ENCODE measurements around the gene TLX2.

DNA sequence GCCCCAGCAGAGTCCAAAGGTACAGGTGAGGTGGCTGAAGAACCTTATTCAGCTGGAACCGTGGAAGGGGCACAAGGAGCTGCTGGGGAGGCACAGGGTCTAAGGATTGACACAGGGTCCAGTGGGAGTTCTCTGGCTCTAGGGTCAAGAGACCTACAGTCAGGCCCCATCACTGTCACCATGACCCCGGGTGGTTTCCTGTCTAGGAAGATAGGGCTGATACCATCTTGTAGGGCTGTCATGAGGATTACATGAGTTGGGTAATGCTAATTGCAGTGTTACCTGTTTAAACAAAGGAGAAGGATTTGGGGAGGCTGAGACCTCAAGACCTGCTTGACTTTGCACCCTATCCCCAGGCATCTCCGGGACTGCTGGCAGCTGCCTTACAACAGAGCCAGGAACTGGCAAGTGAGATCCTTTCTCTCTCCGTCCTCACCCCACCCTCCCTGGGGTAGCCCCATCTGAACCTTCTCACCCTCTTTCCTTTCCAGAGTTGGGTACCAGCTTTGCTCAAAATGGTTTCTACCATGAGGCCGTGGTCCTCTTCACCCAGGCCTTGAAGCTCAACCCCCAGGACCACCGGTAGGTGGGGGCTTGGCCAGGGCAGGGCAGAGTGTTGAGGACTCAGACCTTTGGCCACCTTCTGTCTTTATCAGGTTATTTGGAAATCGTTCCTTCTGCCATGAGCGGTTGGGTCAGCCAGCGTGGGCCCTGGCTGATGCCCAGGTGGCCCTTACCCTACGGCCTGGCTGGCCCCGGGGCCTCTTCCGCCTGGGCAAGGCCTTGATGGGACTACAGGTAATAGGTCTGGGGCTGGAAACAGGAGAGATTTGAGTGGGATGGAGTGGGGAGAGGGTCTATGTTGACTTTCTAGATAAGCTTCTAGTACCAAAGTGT, 22.4 kb upstream of the TLX2 start:
- no peak for TF ChIP-seq POLR2A (IDR thresholded peaks at IDR 0.05)
- TF ChIP-seq, protein P1, sequence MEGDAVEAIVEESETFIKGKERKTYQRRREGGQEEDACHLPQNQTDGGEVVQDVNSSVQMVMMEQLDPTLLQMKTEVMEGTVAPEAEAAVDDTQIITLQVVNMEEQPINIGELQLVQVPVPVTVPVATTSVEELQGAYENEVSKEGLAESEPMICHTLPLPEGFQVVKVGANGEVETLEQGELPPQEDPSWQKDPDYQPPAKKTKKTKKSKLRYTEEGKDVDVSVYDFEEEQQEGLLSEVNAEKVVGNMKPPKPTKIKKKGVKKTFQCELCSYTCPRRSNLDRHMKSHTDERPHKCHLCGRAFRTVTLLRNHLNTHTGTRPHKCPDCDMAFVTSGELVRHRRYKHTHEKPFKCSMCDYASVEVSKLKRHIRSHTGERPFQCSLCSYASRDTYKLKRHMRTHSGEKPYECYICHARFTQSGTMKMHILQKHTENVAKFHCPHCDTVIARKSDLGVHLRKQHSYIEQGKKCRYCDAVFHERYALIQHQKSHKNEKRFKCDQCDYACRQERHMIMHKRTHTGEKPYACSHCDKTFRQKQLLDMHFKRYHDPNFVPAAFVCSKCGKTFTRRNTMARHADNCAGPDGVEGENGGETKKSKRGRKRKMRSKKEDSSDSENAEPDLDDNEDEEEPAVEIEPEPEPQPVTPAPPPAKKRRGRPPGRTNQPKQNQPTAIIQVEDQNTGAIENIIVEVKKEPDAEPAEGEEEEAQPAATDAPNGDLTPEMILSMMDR (IDR thresholded peaks at IDR 0.05) = no peak
